Measurements from ENCODE around the gene COPZ2. TPM values are rescaled to one million over a fixed set of nuclear protein-coding genes. Genes with fewer than 3 reads are reported as not detected.
A peak's percentile ranks its signal among the peaks of the same experiment; 100 is the strongest.
"Not testable (repeated sequence)": the region's sequence is repeated elsewhere in the genome, so short reads cannot be mapped to it uniquely, and the experiment has no call there.

Gene COPZ2, protein sequence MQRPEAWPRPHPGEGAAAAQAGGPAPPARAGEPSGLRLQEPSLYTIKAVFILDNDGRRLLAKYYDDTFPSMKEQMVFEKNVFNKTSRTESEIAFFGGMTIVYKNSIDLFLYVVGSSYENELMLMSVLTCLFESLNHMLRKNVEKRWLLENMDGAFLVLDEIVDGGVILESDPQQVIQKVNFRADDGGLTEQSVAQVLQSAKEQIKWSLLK
- polyA plus RNA-seq (2013, experiment 1 of 2) = 5.7 TPM
- 8.0 TPM for polyA plus RNA-seq (2013, experiment 2 of 2)

DNA sequence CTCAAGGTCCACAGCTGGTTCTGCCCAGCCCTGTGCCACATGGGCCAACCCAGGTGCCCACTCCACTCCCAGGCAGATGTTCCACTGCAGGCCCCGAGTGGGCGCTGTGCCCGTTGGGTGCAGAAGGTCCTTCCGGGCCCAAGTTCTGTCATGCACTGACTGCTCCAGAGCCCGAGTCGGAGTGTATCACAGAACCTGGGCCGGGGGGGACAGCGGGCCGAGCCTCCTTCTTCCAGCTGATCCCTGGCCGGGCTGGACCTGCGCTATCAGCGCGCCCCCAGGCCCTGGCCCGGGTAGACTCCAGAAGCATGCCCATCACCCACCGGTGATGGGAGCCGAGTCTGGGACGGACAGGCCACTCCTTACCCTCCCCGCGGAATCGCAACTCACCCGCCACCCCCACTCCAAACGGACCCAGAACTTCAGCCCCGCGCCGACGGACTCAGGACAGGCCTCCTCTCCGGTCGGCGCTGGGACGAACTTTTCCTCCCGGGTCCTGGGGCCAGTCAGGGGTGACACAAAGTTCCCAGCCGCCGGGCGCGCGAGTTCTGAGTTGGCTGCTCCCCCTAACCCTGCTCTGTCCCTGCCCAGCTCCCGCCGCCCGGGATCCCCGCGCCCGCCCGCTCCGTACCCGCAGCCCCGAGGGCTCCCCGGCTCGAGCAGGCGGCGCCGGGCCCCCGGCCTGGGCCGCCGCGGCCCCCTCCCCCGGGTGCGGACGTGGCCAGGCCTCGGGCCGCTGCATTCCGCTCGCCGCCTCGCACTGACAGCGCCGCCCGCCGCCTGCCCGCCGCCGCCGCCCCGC lies at the start of gene COPZ2:
TSS of gene COPZ2 (minus strand) at position 762 of the 802 bp plus-strand sequence. CDS start at position 742, 20 bp downstream.
- Histone ChIP-seq H3K4me3 (ENCODE audit: extremely low read depth, insufficient read depth, low read length, poor library complexity, severe bottlenecking) (peak within 1 kb of the TSS; percentile 43), H3K36me3 (ENCODE audit: control insufficient read depth, insufficient read depth, low read length) (no peaks in the 10 kb centered on the region), H3K9me3 (ENCODE audit: control insufficient read depth, low read length) (no peaks in the 10 kb centered on the region), H3K27ac (ENCODE audit: low read depth, low read length, severe bottlenecking) (no peak within 1 kb of the TSS), H3K4me1 (ENCODE audit: control insufficient read depth, insufficient read depth, low read length, poor library complexity, severe bottlenecking) (no peaks in the 10 kb centered on the region)
- WGBS, 2 experiments (ENCODE audit: insufficient coverage in 2 of 2) = 10% methylated on average over 51 to 67 of the region's 73 CpGs

DNA sequence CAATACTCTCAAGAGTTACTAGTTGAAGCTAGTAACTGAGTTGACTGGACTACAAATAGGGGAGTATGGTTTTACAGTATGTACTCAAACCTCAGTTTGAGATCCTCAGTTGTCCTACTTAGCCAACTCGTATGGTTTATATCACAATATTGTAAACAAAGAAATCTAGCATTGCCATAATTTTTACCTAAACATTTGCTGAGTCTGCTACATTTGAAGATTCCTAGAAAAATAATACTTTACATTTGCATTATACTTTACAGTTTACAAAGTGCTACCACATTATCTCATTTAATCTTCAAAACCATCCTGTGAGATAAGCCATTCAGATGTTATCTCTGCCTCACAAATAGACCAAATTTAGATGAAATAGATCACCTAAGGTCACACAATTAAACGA lies 47.3 kb upstream of the COPZ2 start:
- H3K4me3 ChIP-seq (ENCODE audit: extremely low read depth, insufficient read depth, low read length, poor library complexity, severe bottlenecking) = no peak overlapping the region
- no peaks in the 10 kb centered on the region for H3K9me3 ChIP-seq (ENCODE audit: control insufficient read depth, low read length)
- H3K27ac ChIP-seq (ENCODE audit: low read depth, low read length, severe bottlenecking) = no peak overlapping the region
- H3K4me1 ChIP-seq (ENCODE audit: control insufficient read depth, insufficient read depth, low read length, poor library complexity, severe bottlenecking) = no peaks in the 10 kb centered on the region
- H3K36me3 ChIP-seq (ENCODE audit: control insufficient read depth, insufficient read depth, low read length) = peaks cover 24% of the 10 kb centered on the region
- 75 to 92% methylated on average over 1 of the region's 2 CpGs for WGBS, 2 experiments (ENCODE audit: insufficient coverage in 2 of 2)

DNA sequence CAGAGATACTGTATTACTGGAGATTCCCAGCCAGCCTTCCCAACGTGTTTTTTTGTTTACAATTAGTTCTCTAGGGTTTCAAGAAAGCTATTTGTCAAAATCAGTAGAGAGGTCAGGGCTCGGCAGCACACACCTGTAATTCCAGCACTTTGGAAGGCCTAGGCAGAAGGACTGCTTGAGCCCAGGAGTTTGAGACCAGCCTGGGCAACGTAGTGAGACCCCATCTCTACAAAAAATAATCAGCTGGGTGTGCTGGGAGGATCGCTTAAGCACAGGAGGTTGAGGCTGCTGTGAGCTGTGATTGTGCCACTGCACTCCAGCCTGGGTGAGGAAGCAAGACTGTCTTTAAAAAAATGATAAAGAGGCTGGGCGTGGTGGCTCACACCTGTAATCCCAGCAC lies 44.3 kb upstream of the COPZ2 start:
- 89 to 93% methylated on average over 1 to 5 of the region's 5 CpGs for WGBS, 2 experiments (ENCODE audit: insufficient coverage in 2 of 2)

DNA sequence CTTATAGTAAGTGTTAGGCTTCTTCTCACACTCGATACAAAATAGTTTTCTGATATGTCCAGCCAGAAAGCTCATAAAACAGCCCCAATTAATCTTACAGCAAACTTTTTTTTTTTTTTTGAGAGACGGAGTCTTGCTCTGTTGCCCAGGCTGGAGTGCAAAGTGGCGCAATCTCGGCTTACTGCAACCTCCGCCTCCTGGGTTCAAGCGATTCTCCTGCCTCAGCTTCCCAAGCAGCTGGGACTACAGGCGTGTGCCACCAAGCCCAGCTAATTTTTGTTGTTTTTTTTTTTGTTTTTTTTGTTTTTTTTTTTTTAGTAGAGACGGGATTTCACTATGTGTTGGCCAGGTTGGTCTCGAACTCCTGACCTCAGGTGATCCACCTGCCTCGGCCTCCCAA lies 39.6 kb upstream of the COPZ2 start:
- H3K4me3 ChIP-seq (ENCODE audit: extremely low read depth, insufficient read depth, low read length, poor library complexity, severe bottlenecking); H3K27ac ChIP-seq (ENCODE audit: low read depth, low read length, severe bottlenecking); H3K9me3 ChIP-seq (ENCODE audit: control insufficient read depth, low read length); H3K4me1 ChIP-seq (ENCODE audit: control insufficient read depth, insufficient read depth, low read length, poor library complexity, severe bottlenecking): not testable (repeated sequence)
- peaks cover 71% of the 10 kb centered on the region for H3K36me3 ChIP-seq (ENCODE audit: control insufficient read depth, insufficient read depth, low read length)
- WGBS, 2 experiments (ENCODE audit: insufficient coverage in 2 of 2) = 98 to 99% methylated on average over 7 of the region's 10 CpGs

More for the DNA sequence above, 44.3 kb upstream of the COPZ2 start:
- H3K27ac ChIP-seq (ENCODE audit: low read depth, low read length, severe bottlenecking) = no peak overlapping the region
- peaks cover 34% of the 10 kb centered on the region for H3K36me3 ChIP-seq (ENCODE audit: control insufficient read depth, insufficient read depth, low read length)
- H3K4me1 ChIP-seq (ENCODE audit: control insufficient read depth, insufficient read depth, low read length, poor library complexity, severe bottlenecking) = no peaks in the 10 kb centered on the region
- no peaks in the 10 kb centered on the region for H3K9me3 ChIP-seq (ENCODE audit: control insufficient read depth, low read length)
- H3K4me3 ChIP-seq (ENCODE audit: extremely low read depth, insufficient read depth, low read length, poor library complexity, severe bottlenecking) = no peak overlapping the region

DNA sequence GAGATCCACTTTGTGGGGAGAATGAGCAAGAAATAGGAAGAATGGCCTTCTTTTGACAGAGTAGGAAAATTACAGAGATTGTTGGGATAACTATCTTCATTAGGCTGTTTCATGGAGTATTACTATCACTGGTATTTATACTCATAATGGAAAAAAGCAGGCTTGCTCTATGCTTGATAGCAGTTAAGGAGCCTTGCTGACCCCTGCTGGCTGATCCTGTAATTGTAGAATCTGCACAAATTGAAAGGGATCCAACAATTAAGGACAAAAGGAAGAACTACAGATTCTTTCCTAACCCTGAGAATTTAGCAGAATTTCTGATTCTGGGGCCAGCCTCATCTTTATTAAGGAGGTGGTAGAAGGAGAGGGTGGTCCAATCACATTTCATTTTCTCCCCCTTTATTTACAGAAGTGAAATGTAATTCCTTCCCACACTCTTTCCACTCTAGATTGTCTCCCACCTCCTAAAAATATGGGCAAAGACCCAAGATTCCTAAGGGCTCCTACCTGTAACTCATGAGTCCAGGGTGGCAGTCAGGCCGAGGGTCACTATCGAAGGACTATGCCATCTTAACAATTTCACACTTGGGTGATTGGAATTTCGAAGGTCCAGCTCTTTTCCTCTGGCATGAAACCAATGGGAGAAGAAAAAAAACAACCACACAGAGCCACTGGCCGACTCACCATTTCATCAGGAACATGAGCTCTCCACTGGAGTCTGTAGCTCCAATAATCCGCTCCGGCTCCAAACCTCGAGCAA lies 36.9 kb upstream of the COPZ2 start:
- no peak overlapping the region for H3K4me3 ChIP-seq (ENCODE audit: extremely low read depth, insufficient read depth, low read length, poor library complexity, severe bottlenecking)
- 79 to 100% methylated on average over 1 to 4 of the region's 7 CpGs for WGBS, 2 experiments (ENCODE audit: insufficient coverage in 2 of 2)

DNA sequence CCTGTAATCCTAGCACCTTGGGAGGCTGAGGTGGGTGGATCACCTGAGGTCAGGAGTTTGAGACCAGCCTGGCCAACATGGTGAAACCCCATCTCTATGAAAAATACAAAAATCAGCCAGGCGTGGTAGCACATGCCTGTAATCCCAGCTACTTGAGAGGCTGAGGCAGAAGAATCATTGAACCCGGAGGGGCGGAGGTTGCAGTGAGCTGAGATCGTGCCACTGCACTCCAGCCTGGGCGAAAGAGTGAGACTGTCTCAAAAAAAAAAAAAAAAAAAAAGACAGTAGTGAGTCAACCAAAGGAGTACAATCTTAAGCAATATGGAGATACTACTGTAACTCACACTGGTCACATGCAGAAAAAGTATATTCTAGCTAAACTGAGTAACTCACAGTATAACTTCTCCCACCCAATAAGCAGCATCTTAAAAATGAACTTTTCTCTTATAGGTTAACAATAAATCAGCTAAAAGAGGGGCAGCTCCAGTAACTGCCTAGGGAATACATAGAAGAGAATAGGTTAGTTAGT lies 36.0 kb upstream of the COPZ2 start:
- 96 to 100% methylated on average over 3 to 4 of the region's 5 CpGs for WGBS, 2 experiments (ENCODE audit: insufficient coverage in 2 of 2)
- not testable (repeated sequence) for H3K27ac ChIP-seq (ENCODE audit: low read depth, low read length, severe bottlenecking)

More for the DNA sequence above, 36.9 kb upstream of the COPZ2 start:
- Histone ChIP-seq H3K27ac (ENCODE audit: low read depth, low read length, severe bottlenecking) (peak overlapping the region; percentile 23), H3K4me1 (ENCODE audit: control insufficient read depth, insufficient read depth, low read length, poor library complexity, severe bottlenecking) (no peaks in the 10 kb centered on the region), H3K36me3 (ENCODE audit: control insufficient read depth, insufficient read depth, low read length) (peaks cover 89% of the 10 kb centered on the region), H3K9me3 (ENCODE audit: control insufficient read depth, low read length) (no peaks in the 10 kb centered on the region)

DNA sequence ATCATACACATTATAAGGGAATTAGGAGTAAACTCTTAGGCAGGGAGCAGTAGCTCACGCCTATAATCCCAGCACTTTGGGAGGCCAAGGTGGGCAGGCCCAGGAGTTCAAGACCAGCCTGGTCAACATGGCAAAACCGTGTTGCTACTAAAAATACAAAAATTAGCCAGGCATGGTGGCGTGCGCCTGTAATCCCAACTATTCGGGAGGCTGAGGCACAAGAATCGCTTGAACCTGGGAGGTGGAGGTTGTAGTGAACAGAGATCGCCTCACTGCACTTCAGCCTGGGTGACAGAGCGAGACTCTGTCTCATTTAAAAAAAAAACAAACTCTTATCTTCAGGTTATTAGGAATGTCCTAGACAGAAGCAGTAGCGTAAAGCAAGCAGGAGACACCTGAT lies 35.2 kb upstream of the COPZ2 start:
- not testable (repeated sequence) for H3K4me3 ChIP-seq (ENCODE audit: extremely low read depth, insufficient read depth, low read length, poor library complexity, severe bottlenecking); H3K9me3 ChIP-seq (ENCODE audit: control insufficient read depth, low read length); H3K4me1 ChIP-seq (ENCODE audit: control insufficient read depth, insufficient read depth, low read length, poor library complexity, severe bottlenecking); H3K27ac ChIP-seq (ENCODE audit: low read depth, low read length, severe bottlenecking)
- 97% methylated on average over 6 to 7 of the region's 9 CpGs for WGBS, 2 experiments (ENCODE audit: insufficient coverage in 2 of 2)
- H3K36me3 ChIP-seq (ENCODE audit: control insufficient read depth, insufficient read depth, low read length) = peaks cover 92% of the 10 kb centered on the region

More for the DNA sequence above, 36.0 kb upstream of the COPZ2 start:
- not testable (repeated sequence) for H3K4me3 ChIP-seq (ENCODE audit: extremely low read depth, insufficient read depth, low read length, poor library complexity, severe bottlenecking); H3K4me1 ChIP-seq (ENCODE audit: control insufficient read depth, insufficient read depth, low read length, poor library complexity, severe bottlenecking); H3K9me3 ChIP-seq (ENCODE audit: control insufficient read depth, low read length)
- peaks cover 88% of the 10 kb centered on the region for H3K36me3 ChIP-seq (ENCODE audit: control insufficient read depth, insufficient read depth, low read length)

DNA sequence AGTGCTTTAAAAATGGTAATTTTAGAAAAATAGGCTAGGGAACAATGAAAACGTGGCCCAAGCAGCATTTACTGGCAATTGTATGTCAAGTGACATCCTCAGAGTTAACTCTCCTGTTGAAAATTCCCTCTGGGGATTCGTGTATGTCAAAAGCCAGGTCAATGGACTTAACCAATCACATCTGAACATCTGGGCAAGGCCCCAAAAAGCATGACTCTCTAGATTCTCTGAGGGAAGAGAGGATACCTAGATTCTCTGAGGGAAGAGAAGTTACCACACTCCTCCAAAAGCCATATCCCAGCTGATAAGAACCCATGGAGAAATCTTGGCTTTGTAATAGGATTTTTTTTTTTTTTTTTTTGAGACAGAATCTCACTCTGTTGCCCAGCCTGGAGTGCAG lies 34.1 kb upstream of the COPZ2 start:
- H3K27ac ChIP-seq (ENCODE audit: low read depth, low read length, severe bottlenecking) = no peak overlapping the region
- peaks cover 5% of the 10 kb centered on the region for H3K4me1 ChIP-seq (ENCODE audit: control insufficient read depth, insufficient read depth, low read length, poor library complexity, severe bottlenecking)
- 79 to 90% methylated on average over 1 of the region's 2 CpGs for WGBS, 2 experiments (ENCODE audit: insufficient coverage in 2 of 2)
- no peaks in the 10 kb centered on the region for H3K9me3 ChIP-seq (ENCODE audit: control insufficient read depth, low read length)
- peaks cover 95% of the 10 kb centered on the region for H3K36me3 ChIP-seq (ENCODE audit: control insufficient read depth, insufficient read depth, low read length)
- no peak overlapping the region for H3K4me3 ChIP-seq (ENCODE audit: extremely low read depth, insufficient read depth, low read length, poor library complexity, severe bottlenecking)

DNA sequence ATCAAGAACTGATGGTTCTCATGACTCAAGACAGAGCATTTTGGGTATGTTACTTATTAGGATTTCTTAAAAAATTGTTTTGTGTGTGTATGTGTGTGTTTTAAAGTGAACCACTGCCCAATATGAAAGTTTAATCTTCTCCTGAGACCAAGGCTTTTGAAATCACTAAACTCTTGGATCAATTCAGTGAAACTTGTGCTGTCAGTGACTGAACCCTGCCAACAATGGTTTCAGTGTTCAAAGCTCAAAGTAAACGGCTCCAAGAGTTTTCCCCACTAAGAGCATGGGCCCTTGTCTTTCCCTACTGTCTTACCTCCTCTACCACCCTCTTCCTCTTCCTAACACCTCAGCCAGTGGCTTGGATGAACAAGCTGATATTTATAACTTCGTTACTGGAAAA lies 32.6 kb upstream of the COPZ2 start:
- Histone ChIP-seq H3K36me3 (ENCODE audit: control insufficient read depth, insufficient read depth, low read length) (peaks cover 92% of the 10 kb centered on the region), H3K4me1 (ENCODE audit: control insufficient read depth, insufficient read depth, low read length, poor library complexity, severe bottlenecking) (peaks cover 5% of the 10 kb centered on the region), H3K27ac (ENCODE audit: low read depth, low read length, severe bottlenecking) (no peak overlapping the region), H3K9me3 (ENCODE audit: control insufficient read depth, low read length) (no peaks in the 10 kb centered on the region), H3K4me3 (ENCODE audit: extremely low read depth, insufficient read depth, low read length, poor library complexity, severe bottlenecking) (no peak overlapping the region)
- WGBS, 2 experiments (ENCODE audit: insufficient coverage in 2 of 2) = 91% methylated on average over 1 of the region's 2 CpGs; no CpG with 5 or more reads in 1 of the 2 experiments

DNA sequence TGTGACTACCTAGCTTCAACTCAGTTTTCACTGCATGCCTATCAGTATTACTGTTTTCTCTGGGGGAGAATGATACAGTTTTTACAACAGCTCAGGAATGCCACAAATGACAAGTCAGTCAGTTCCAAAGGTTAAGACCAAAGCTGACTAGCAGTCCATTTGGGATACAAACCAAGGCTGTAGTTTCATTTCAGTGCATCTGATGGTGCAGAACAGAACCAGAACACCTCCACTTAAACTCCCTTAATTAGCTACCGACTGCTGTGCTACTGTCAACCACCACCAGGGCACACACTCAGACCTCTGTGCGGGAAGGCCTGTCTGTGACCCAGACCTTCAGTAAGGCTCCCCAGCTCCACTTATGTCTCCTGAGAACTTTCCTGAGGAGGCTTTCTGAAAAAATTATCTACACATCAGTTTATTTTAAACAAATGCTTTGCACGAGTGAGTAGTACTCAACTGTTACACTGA lies 30.9 kb upstream of the COPZ2 start:
- no peak overlapping the region for H3K4me3 ChIP-seq (ENCODE audit: extremely low read depth, insufficient read depth, low read length, poor library complexity, severe bottlenecking)
- H3K4me1 ChIP-seq (ENCODE audit: control insufficient read depth, insufficient read depth, low read length, poor library complexity, severe bottlenecking) = peaks cover 5% of the 10 kb centered on the region
- H3K9me3 ChIP-seq (ENCODE audit: control insufficient read depth, low read length) = no peaks in the 10 kb centered on the region
- peaks cover 89% of the 10 kb centered on the region for H3K36me3 ChIP-seq (ENCODE audit: control insufficient read depth, insufficient read depth, low read length)
- WGBS, 2 experiments (ENCODE audit: insufficient coverage in 2 of 2) = 78 to 82% methylated on average over 2 to 3 of the region's 3 CpGs
- peak overlapping the region; percentile 45 for H3K27ac ChIP-seq (ENCODE audit: low read depth, low read length, severe bottlenecking)

All from mesodermal cell (in vitro differentiated cells).